Hepatocyte (in vitro differentiated cells): ENCODE results near the gene SESN1.

ENCODE experiments used
- EZH2 ChIP-seq: fragments of 200-600 bp; sonication (generic); IDR thresholded peaks from 2 replicates; pipeline ENCODE4 v1.6.1; 2016; ENCODE audit warnings: antibody characterized with exemption, mild to moderate bottlenecking, borderline replicate concordance
- EZH2phosphoT487 ChIP-seq: fragments of 200-600 bp; sonication (generic); IDR thresholded peaks from one replicate; pipeline ENCODE4 v1.6.1; 2018; ENCODE audit warnings: antibody characterized with exemption, mild to moderate bottlenecking, low read depth, moderate library complexity; ENCODE audit not compliant: unreplicated experiment, severe bottlenecking
- TF ChIP-seq, protein P1 (sequence below): fragments of 200-600 bp; sonication (generic); IDR thresholded peaks from 2 replicates; pipeline ENCODE4 v1.5.1; 2016; ENCODE audit warnings: antibody characterized with exemption, mild to moderate bottlenecking; ENCODE audit not compliant: poor library complexity

DNA sequence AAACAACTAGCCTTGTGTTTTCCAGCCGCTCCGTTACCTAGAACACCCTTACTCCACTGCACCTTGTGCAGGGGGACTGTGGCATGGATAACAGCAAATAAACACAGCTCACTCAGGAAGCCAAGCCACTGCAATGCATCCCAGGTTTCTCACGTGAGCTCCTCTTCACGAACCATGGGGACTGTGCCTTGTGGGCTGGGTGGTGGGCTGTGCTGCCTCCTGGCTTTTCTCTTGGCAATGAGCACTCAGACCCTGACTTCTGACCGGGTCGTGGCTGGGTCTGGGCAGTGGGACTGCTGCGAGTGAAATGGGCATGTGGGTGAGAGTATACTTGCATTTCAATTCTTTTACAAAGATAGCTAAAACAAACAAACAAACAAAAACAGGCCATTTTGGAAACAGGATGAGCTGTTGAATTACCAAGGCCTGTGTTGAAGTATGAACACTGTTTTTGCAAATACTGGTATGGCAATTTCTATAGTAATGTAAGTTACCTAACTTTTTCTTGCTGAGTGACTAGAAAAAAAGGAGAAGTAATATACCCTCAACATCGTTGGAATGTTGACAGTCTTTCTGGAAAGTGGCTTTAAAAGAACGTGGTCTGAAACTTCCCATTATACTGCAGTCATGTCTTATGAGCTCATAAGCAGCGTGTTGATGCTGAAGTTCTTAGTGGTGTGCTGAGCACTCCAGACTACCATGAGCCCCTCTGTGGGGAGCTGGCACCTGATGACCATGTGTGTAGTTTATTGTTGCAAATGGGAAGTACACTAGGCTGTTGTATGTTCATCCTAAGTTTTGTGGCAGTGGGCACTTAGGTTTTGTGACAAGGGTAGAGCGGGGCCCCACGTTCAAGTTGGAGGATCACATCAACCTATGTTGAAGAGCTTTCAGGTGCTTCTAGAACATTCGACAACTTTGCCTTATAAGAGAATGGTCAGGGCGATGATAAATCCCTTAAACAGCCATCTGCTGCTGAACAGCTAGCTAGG, 126.0 kb downstream of the SESN1 start:
- TF ChIP-seq, protein P1, sequence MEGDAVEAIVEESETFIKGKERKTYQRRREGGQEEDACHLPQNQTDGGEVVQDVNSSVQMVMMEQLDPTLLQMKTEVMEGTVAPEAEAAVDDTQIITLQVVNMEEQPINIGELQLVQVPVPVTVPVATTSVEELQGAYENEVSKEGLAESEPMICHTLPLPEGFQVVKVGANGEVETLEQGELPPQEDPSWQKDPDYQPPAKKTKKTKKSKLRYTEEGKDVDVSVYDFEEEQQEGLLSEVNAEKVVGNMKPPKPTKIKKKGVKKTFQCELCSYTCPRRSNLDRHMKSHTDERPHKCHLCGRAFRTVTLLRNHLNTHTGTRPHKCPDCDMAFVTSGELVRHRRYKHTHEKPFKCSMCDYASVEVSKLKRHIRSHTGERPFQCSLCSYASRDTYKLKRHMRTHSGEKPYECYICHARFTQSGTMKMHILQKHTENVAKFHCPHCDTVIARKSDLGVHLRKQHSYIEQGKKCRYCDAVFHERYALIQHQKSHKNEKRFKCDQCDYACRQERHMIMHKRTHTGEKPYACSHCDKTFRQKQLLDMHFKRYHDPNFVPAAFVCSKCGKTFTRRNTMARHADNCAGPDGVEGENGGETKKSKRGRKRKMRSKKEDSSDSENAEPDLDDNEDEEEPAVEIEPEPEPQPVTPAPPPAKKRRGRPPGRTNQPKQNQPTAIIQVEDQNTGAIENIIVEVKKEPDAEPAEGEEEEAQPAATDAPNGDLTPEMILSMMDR, result no peak
- no peak for TF ChIP-seq EZH2
- no peak for TF ChIP-seq EZH2phosphoT487
